H9 (cell line): ENCODE data around the gene LPCAT2. TPM values are rescaled to one million over a fixed set of nuclear protein-coding genes. Genes with fewer than 3 reads are reported as not detected.
"Not testable (repeated sequence)": the region's sequence is repeated elsewhere in the genome, so short reads cannot be mapped to it uniquely, and the experiment has no call there.

ENCODE experiments used
- DNase-seq: peaks from one replicate; pipeline ENCODE4 v3.0.0-alpha.2; 2017
- H2AFZ ChIP-seq: one replicate; pipeline ENCODE4 v1.6.1; 2013; ENCODE audit warnings: mild to moderate bottlenecking, low read length, control low read depth, moderate library complexity
- H2AK5ac ChIP-seq: 2 replicates; pipeline ENCODE4 v1.6.1; 2013; ENCODE audit warnings: low read length, control low read depth, mixed read lengths; ENCODE audit not compliant: insufficient read length
- H2BK120ac ChIP-seq: one replicate; pipeline ENCODE4 v1.6.1; 2013; ENCODE audit warnings: low read depth, mild to moderate bottlenecking, low read length, control low read depth, inconsistent platforms; ENCODE audit not compliant: poor library complexity, severe bottlenecking
- H2BK12ac ChIP-seq: 2 replicates; pipeline ENCODE4 v1.6.1; 2013; ENCODE audit warnings: low read length, control low read depth, mixed read lengths, low read depth; ENCODE audit not compliant: insufficient read length
- H2BK15ac ChIP-seq: 2 replicates; pipeline ENCODE4 v1.6.1; 2013; ENCODE audit warnings: low read depth, low read length, control low read depth
- H2BK20ac ChIP-seq: one replicate; pipeline ENCODE4 v1.6.1; 2013; ENCODE audit warnings: low read depth, mild to moderate bottlenecking, low read length, control low read depth, inconsistent platforms; ENCODE audit not compliant: poor library complexity, severe bottlenecking
- H2BK5ac ChIP-seq: 2 replicates; pipeline ENCODE4 v1.6.1; 2013; ENCODE audit warnings: low read length, control low read depth, mixed read lengths; ENCODE audit not compliant: insufficient read length
- H3K14ac ChIP-seq: 2 replicates; pipeline ENCODE4 v1.6.1; 2013; ENCODE audit warnings: low read length, control low read depth; ENCODE audit not compliant: insufficient read depth
- H3K18ac ChIP-seq: 2 replicates; pipeline ENCODE4 v1.6.1; 2013; ENCODE audit warnings: low read depth, mild to moderate bottlenecking, mixed read lengths, low read length, control low read depth; ENCODE audit not compliant: insufficient read length
- H3K23ac ChIP-seq: 2 replicates; pipeline ENCODE4 v1.6.1; 2013; ENCODE audit warnings: low read length, control low read depth, mixed read lengths, low read depth; ENCODE audit not compliant: insufficient read length
- H3K23me2 ChIP-seq: 2 replicates; pipeline ENCODE4 v1.6.1; 2013; ENCODE audit warnings: low read depth, mild to moderate bottlenecking, mixed read lengths, low read length, control low read depth; ENCODE audit not compliant: insufficient read length, poor library complexity, severe bottlenecking
- H3K27ac ChIP-seq: 2 replicates; pipeline ENCODE4 v1.5.1; 2013; ENCODE audit warnings: low read length, control low read depth, mixed read lengths, low read depth; ENCODE audit not compliant: insufficient read length
- H3K27me3 ChIP-seq: 2 replicates; pipeline ENCODE4 v1.6.1; 2013; ENCODE audit warnings: low read length, control low read depth, inconsistent platforms; ENCODE audit not compliant: insufficient read depth
- H3K4ac ChIP-seq: 2 replicates; pipeline ENCODE4 v1.6.1; 2013; ENCODE audit warnings: low read depth, mild to moderate bottlenecking, control low read depth, inconsistent platforms, low read length, moderate library complexity
- H3K4me1 ChIP-seq: 2 replicates; pipeline ENCODE4 v1.6.1; 2013; ENCODE audit warnings: low read length, control low read depth, inconsistent platforms; ENCODE audit not compliant: insufficient read depth
- H3K4me2 ChIP-seq: 2 replicates; pipeline ENCODE4 v1.6.1; 2013; ENCODE audit warnings: low read length, control low read depth, mixed read lengths; ENCODE audit not compliant: insufficient read length, insufficient read depth
- H3K56ac ChIP-seq: 2 replicates; pipeline ENCODE4 v1.6.1; 2013; ENCODE audit warnings: low read depth, mild to moderate bottlenecking, mixed read lengths, low read length, control low read depth; ENCODE audit not compliant: insufficient read length
- H3K79me1 ChIP-seq: 2 replicates; pipeline ENCODE4 v1.6.1; 2013; ENCODE audit warnings: low read depth, mild to moderate bottlenecking, moderate library complexity, low read length, control low read depth, inconsistent platforms; ENCODE audit not compliant: insufficient read depth, poor library complexity, severe bottlenecking
- H3K79me2 ChIP-seq: 2 replicates; pipeline ENCODE4 v1.6.1; 2013; ENCODE audit warnings: low read length, control low read depth, inconsistent platforms; ENCODE audit not compliant: insufficient read depth
- H3K9ac ChIP-seq: 2 replicates; pipeline ENCODE4 v1.6.1; 2013; ENCODE audit warnings: low read length, control low read depth, mixed read lengths; ENCODE audit not compliant: insufficient read length; ENCODE audit errors: extremely low read depth
- H3K9me3 ChIP-seq: one replicate; pipeline ENCODE4 v1.6.1; 2013; ENCODE audit warnings: low read depth, low read length, inconsistent platforms; ENCODE audit not compliant: control insufficient read depth
- H3T11ph ChIP-seq: one replicate; pipeline ENCODE4 v1.6.1; 2013; ENCODE audit warnings: mild to moderate bottlenecking, low read length, control low read depth, inconsistent platforms
- H4K20me1 ChIP-seq: one replicate; pipeline ENCODE4 v1.6.1; 2013; ENCODE audit not compliant: control insufficient read depth, insufficient read length, insufficient read depth
- H4K5ac ChIP-seq: 2 replicates; pipeline ENCODE4 v1.6.1; 2013; ENCODE audit warnings: low read depth, mild to moderate bottlenecking, mixed read lengths, low read length, control low read depth; ENCODE audit not compliant: insufficient read length
- H4K8ac ChIP-seq: replicated peaks from 2 replicates; pipeline ENCODE4 v1.6.1; 2013; ENCODE audit warnings: low read length, control low read depth, mixed read lengths, low read depth; ENCODE audit not compliant: insufficient read length
- H4K91ac ChIP-seq: 2 replicates; pipeline ENCODE4 v1.6.1; 2013; ENCODE audit warnings: low read depth, mild to moderate bottlenecking, moderate library complexity, mixed read lengths, low read length, control low read depth; ENCODE audit not compliant: insufficient read length
- H3K27ac Mint-ChIP-seq, 3 experiments: 2 replicates in 2 of 3; 3 replicates in 1 of 3; pipeline ENCODE4 v1.8.0; 2020 to 2021; ENCODE audit warnings: mixed read lengths in 3 of 3, mild to moderate bottlenecking in 1 of 3, moderate library complexity in 1 of 3
- H3K27me3 Mint-ChIP-seq: 2 replicates; pipeline ENCODE4 v1.8.0; 2021; ENCODE audit warnings: low read depth, mild to moderate bottlenecking, moderate library complexity, mixed read lengths
- H3K36me3 Mint-ChIP-seq, 3 experiments: 2 replicates in 2 of 3; 3 replicates in 1 of 3; pipeline ENCODE4 v1.8.0; 2020 to 2021; ENCODE audit warnings: low read depth in 3 of 3, mixed read lengths in 3 of 3; ENCODE audit not compliant: insufficient read depth in 1 of 3
- H3K4me1 Mint-ChIP-seq, 2 experiments: 2 replicates each; pipeline ENCODE4 v1.8.0; 2020; ENCODE audit warnings: mixed read lengths in 2 of 2
- H3K4me3 Mint-ChIP-seq, 2 experiments: 2 replicates in 1 of 2; 3 replicates in 1 of 2; pipeline ENCODE4 v1.8.0; 2020 to 2021; ENCODE audit warnings: mild to moderate bottlenecking in 2 of 2, mixed read lengths in 2 of 2, moderate library complexity in 1 of 2
- H3K9me3 Mint-ChIP-seq, 2 experiments: 2 replicates in 1 of 2; 3 replicates in 1 of 2; pipeline ENCODE4 v1.8.0; 2020; ENCODE audit warnings: mild to moderate bottlenecking in 2 of 2, mixed read lengths in 2 of 2, moderate library complexity in 1 of 2
- WGBS: extraction: QIAGEN DNeasy Blood & Tissue Kit; methylation state at CpG from one replicate; pipeline ENCODE4 v1.1.7; 2013; ENCODE audit warnings: missing lambda C conversion rate, low lambda C conversion rate, mixed read lengths; ENCODE audit not compliant: insufficient read length; ENCODE audit errors: extremely low coverage; 5-methylcytosine and 5-hydroxymethylcytosine counted together
- total RNA-seq: library from RNA; stranded (reverse); gene quantifications from 2 replicates; pipeline ENCODE4 v1.2.1, GENCODE V29; 2021
- TF ChIP-seq, protein P1 (sequence below): fragments of 200-600 bp; sonication (generic); conservative IDR thresholded peaks from 3 replicates; pipeline ENCODE4 v1.8.0; 2021; ENCODE audit warnings: antibody characterized with exemption, mild to moderate bottlenecking

The LPCAT2 gene
- total RNA-seq, 1 experiment from 2014 or later = 2.8 TPM

GRCh38 chr16:55615071-55615470 is 106.2 kb downstream of the LPCAT2 start:
- no peaks in the 10 kb centered on the region for H3K79me1 ChIP-seq
- H3K27me3 ChIP-seq = no peaks in the 10 kb centered on the region
- H4K20me1 ChIP-seq = no peaks in the 10 kb centered on the region
- peaks cover 16 to 18% of the 10 kb centered on the region in 2 experiments for H3K9me3 Mint-ChIP-seq
- TF ChIP-seq, protein P1, sequence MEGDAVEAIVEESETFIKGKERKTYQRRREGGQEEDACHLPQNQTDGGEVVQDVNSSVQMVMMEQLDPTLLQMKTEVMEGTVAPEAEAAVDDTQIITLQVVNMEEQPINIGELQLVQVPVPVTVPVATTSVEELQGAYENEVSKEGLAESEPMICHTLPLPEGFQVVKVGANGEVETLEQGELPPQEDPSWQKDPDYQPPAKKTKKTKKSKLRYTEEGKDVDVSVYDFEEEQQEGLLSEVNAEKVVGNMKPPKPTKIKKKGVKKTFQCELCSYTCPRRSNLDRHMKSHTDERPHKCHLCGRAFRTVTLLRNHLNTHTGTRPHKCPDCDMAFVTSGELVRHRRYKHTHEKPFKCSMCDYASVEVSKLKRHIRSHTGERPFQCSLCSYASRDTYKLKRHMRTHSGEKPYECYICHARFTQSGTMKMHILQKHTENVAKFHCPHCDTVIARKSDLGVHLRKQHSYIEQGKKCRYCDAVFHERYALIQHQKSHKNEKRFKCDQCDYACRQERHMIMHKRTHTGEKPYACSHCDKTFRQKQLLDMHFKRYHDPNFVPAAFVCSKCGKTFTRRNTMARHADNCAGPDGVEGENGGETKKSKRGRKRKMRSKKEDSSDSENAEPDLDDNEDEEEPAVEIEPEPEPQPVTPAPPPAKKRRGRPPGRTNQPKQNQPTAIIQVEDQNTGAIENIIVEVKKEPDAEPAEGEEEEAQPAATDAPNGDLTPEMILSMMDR = no peak
- H3K79me2 ChIP-seq = no peaks in the 10 kb centered on the region
- no CpG with 5 or more reads among the region's 3 CpGs for WGBS
- no peak overlapping the region for H2BK20ac ChIP-seq
- no peak overlapping the region for H2AFZ ChIP-seq
- H3K4me1 Mint-ChIP-seq = no peaks in the 10 kb centered on the region
- no peak overlapping the region for H3K27ac ChIP-seq
- H3K18ac ChIP-seq = no peak overlapping the region
- no peak overlapping the region for H2AK5ac ChIP-seq
- H3K4me1 ChIP-seq = no peaks in the 10 kb centered on the region
- H3K56ac ChIP-seq = no peak overlapping the region
- no peak overlapping the region; a peak in 1 of 7 replicates for H3K27ac Mint-ChIP-seq
- DNase-seq = no peak
- H3T11ph ChIP-seq = no peak overlapping the region
- no peak overlapping the region for H3K9ac ChIP-seq
- H3K27me3 Mint-ChIP-seq = peaks cover 28% of the 10 kb centered on the region
- H3K23ac ChIP-seq = no peak overlapping the region
- no peak overlapping the region for H3K4me2 ChIP-seq
- H3K4ac ChIP-seq = no peak overlapping the region
- H2BK5ac ChIP-seq = no peak overlapping the region
- no peak overlapping the region for H2BK12ac ChIP-seq
- no peak overlapping the region for H2BK15ac ChIP-seq
- no peak overlapping the region for H3K4me3 Mint-ChIP-seq
- no peak overlapping the region for H4K8ac ChIP-seq
- H3K9me3 ChIP-seq = peaks cover 18% of the 10 kb centered on the region
- H3K14ac ChIP-seq = no peak overlapping the region
- H4K91ac ChIP-seq = no peak overlapping the region
- no peak overlapping the region for H2BK120ac ChIP-seq
- no peak overlapping the region for H4K5ac ChIP-seq
- peaks cover 5 to 10% (median 6%) of the 10 kb centered on the region in 3 experiments; a peak in 5 of 7 replicates for H3K36me3 Mint-ChIP-seq
- H3K23me2 ChIP-seq = no peaks in the 10 kb centered on the region

DNA sequence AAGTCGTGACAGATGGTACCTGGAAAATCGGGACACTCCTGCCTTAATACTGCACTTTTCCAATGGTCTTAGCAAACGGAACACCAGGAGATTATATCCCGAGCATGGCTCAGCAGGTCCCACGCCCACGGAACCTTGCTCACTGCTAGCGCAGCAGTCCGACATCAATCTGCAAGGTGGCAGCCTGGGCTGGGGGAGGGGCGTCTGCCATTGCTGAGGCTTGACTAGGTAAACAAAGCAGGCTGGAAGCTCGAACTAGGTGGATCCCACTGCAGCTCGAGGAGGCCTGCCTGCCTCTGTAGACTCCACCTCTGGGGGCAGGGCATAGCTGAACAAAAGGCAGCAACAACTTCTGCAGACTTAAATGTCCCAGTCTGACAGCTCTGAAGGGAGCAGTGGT is 106.8 kb downstream of the LPCAT2 start:
- not testable (repeated sequence) for DNase-seq, H4K20me1 ChIP-seq, H3K4ac ChIP-seq, H3K4me2 ChIP-seq, H3K4me3 Mint-ChIP-seq, H3K56ac ChIP-seq, H3K27ac Mint-ChIP-seq, H2AFZ ChIP-seq, H3T11ph ChIP-seq, H3K23me2 ChIP-seq, H3K79me2 ChIP-seq, H3K79me1 ChIP-seq, H2BK120ac ChIP-seq, H2BK15ac ChIP-seq, H4K8ac ChIP-seq, H4K5ac ChIP-seq, H3K4me1 Mint-ChIP-seq, H2BK5ac ChIP-seq, H3K14ac ChIP-seq, H2BK12ac ChIP-seq, H3K9ac ChIP-seq, H3K27ac ChIP-seq, H3K27me3 ChIP-seq, H3K23ac ChIP-seq, H2AK5ac ChIP-seq, H4K91ac ChIP-seq, H3K18ac ChIP-seq, H3K4me1 ChIP-seq, H2BK20ac ChIP-seq
- peaks cover 5 to 10% (median 6%) of the 10 kb centered on the region in 3 experiments; a peak in 5 of 7 replicates for H3K36me3 Mint-ChIP-seq
- peaks cover 29% of the 10 kb centered on the region for H3K27me3 Mint-ChIP-seq
- peaks cover 16 to 18% of the 10 kb centered on the region in 2 experiments for H3K9me3 Mint-ChIP-seq
- peaks cover 18% of the 10 kb centered on the region for H3K9me3 ChIP-seq
- WGBS = no CpG with 5 or more reads among the region's 11 CpGs
